Measurements from ENCODE around the gene PTGS1. TPM values are rescaled to one million over a fixed set of nuclear protein-coding genes. Genes with fewer than 3 reads are reported as not detected.

Gene PTGS1
- total RNA-seq, 1 donor from 2014 or later: 0.23 TPM

- no peaks in the 10 kb centered on the region for H3K4me1 ChIP-seq (ENCODE audit: insufficient read depth, low read length)
- H2AFZ ChIP-seq (ENCODE audit: low read depth, low read length): no peak overlapping the region
- Mint-ChIP-seq H3K4me3 (ENCODE audit: unreplicated experiment) (no peak overlapping the region), H3K4me1 (ENCODE audit: low read depth, unreplicated experiment) (no peaks in the 10 kb centered on the region), H3K36me3 (ENCODE audit: low read depth, unreplicated experiment) (no peaks in the 10 kb centered on the region), H3K27ac (ENCODE audit: unreplicated experiment) (no peak overlapping the region), H3K9me3 (ENCODE audit: unreplicated experiment) (peaks cover 14% of the 10 kb centered on the region), H3K27me3 (ENCODE audit: low read depth, unreplicated experiment) (peaks cover 10% of the 10 kb centered on the region)
- H3K4me3 ChIP-seq (ENCODE audit: insufficient read depth, low read depth, low read length): no peak overlapping the region
- H3K27me3 ChIP-seq (ENCODE audit: insufficient read depth, low read length): no peaks in the 10 kb centered on the region
- no peaks in the 10 kb centered on the region for H4K20me1 ChIP-seq (ENCODE audit: insufficient read depth, low read length)
- no peak overlapping the region for H3K9ac ChIP-seq (ENCODE audit: low read length)
- H3K79me2 ChIP-seq (ENCODE audit: insufficient read depth, low read length): no peaks in the 10 kb centered on the region
- no peak overlapping the region for H3K27ac ChIP-seq (ENCODE audit: low read depth, low read length)
- no peaks in the 10 kb centered on the region for H3K36me3 ChIP-seq (ENCODE audit: insufficient read depth, low read length)
- H3K9me3 ChIP-seq (ENCODE audit: insufficient read depth, low read depth, low read length): no peaks in the 10 kb centered on the region
- DNase-seq (ENCODE audit: low read depth): no peak
- no peak for FAIRE-seq
- no peak for TF ChIP-seq CTCF (IDR thresholded peaks at IDR 0.05; ENCODE audit: insufficient read depth, low read depth, low read length)
- TF ChIP-seq EZH2 (IDR thresholded peaks at IDR 0.05; ENCODE audit: insufficient read depth, low read length): no peak
- no peak overlapping the region for H3K4me2 ChIP-seq (ENCODE audit: low read length)
Measured at GRCh38 chr9:122418016-122418415, 47.2 kb downstream of the PTGS1 start.

GRCh38 chr9:122420315-122420714 is 49.5 kb downstream of the PTGS1 start:
- H3K9ac ChIP-seq (ENCODE audit: low read length): no peak overlapping the region
- no peak overlapping the region for H3K4me3 ChIP-seq (ENCODE audit: insufficient read depth, low read depth, low read length)
- H3K9me3 Mint-ChIP-seq (ENCODE audit: unreplicated experiment): peaks cover 14% of the 10 kb centered on the region
- H2AFZ ChIP-seq (ENCODE audit: low read depth, low read length): no peak overlapping the region
- H3K27me3 ChIP-seq (ENCODE audit: insufficient read depth, low read length): peaks cover 4% of the 10 kb centered on the region
- peaks cover 15% of the 10 kb centered on the region for H3K27me3 Mint-ChIP-seq (ENCODE audit: low read depth, unreplicated experiment)
- DNase-seq (ENCODE audit: low read depth) (no peak), FAIRE-seq (no peak)
- no peaks in the 10 kb centered on the region for H3K9me3 ChIP-seq (ENCODE audit: insufficient read depth, low read depth, low read length)
- H3K4me3 Mint-ChIP-seq (ENCODE audit: unreplicated experiment): no peak overlapping the region
- H3K4me2 ChIP-seq (ENCODE audit: low read length): no peak overlapping the region
- H3K4me1 Mint-ChIP-seq (ENCODE audit: low read depth, unreplicated experiment): no peaks in the 10 kb centered on the region
- H3K4me1 ChIP-seq (ENCODE audit: insufficient read depth, low read length): no peaks in the 10 kb centered on the region
- TF ChIP-seq CTCF (IDR thresholded peaks at IDR 0.05; ENCODE audit: insufficient read depth, low read depth, low read length): no peak
- TF ChIP-seq EZH2 (IDR thresholded peaks at IDR 0.05; ENCODE audit: insufficient read depth, low read length): no peak
- no peaks in the 10 kb centered on the region for H3K36me3 Mint-ChIP-seq (ENCODE audit: low read depth, unreplicated experiment)
- H3K27ac Mint-ChIP-seq (ENCODE audit: unreplicated experiment): no peak overlapping the region
- H3K36me3 ChIP-seq (ENCODE audit: insufficient read depth, low read length): no peaks in the 10 kb centered on the region
- H4K20me1 ChIP-seq (ENCODE audit: insufficient read depth, low read length): no peaks in the 10 kb centered on the region
- H3K27ac ChIP-seq (ENCODE audit: low read depth, low read length): no peak overlapping the region
- no peaks in the 10 kb centered on the region for H3K79me2 ChIP-seq (ENCODE audit: insufficient read depth, low read length)

GRCh38 chr9:122425087-122425486 is 54.3 kb downstream of the PTGS1 start:
- Histone ChIP-seq H3K79me2 (ENCODE audit: insufficient read depth, low read length) (no peaks in the 10 kb centered on the region), H3K27me3 (ENCODE audit: insufficient read depth, low read length) (peaks cover 7% of the 10 kb centered on the region), H3K9me3 (ENCODE audit: insufficient read depth, low read depth, low read length) (no peaks in the 10 kb centered on the region), H3K4me2 (ENCODE audit: low read length) (no peak overlapping the region), H2AFZ (ENCODE audit: low read depth, low read length) (no peak overlapping the region), H3K36me3 (ENCODE audit: insufficient read depth, low read length) (no peaks in the 10 kb centered on the region), H4K20me1 (ENCODE audit: insufficient read depth, low read length) (no peaks in the 10 kb centered on the region), H3K9ac (ENCODE audit: low read length) (no peak overlapping the region), H3K27ac (ENCODE audit: low read depth, low read length) (no peak overlapping the region), H3K4me3 (ENCODE audit: insufficient read depth, low read depth, low read length) (no peak overlapping the region), H3K4me1 (ENCODE audit: insufficient read depth, low read length) (no peaks in the 10 kb centered on the region)
- Mint-ChIP-seq H3K36me3 (ENCODE audit: low read depth, unreplicated experiment) (no peaks in the 10 kb centered on the region), H3K4me3 (ENCODE audit: unreplicated experiment) (no peak overlapping the region), H3K27me3 (ENCODE audit: low read depth, unreplicated experiment) (peaks cover 18% of the 10 kb centered on the region), H3K4me1 (ENCODE audit: low read depth, unreplicated experiment) (no peaks in the 10 kb centered on the region), H3K9me3 (ENCODE audit: unreplicated experiment) (peaks cover 11% of the 10 kb centered on the region), H3K27ac (ENCODE audit: unreplicated experiment) (no peak overlapping the region)
- no peak for TF ChIP-seq EZH2 (IDR thresholded peaks at IDR 0.05; ENCODE audit: insufficient read depth, low read length)
- TF ChIP-seq CTCF (IDR thresholded peaks at IDR 0.05; ENCODE audit: insufficient read depth, low read depth, low read length): no peak
- no peak for FAIRE-seq
- DNase-seq (ENCODE audit: low read depth): no peak

All from astrocyte (in vitro differentiated cells and primary cell).